PFSK-1 (cell line): ENCODE measurements around the gene LTF.

ENCODE experiments used
- FOXP2 ChIP-seq: optimal IDR thresholded peaks from 2 replicates; pipeline ENCODE3; 2011; ENCODE audit warnings: borderline replicate concordance, control low read depth, inconsistent platforms; ENCODE audit not compliant: insufficient read depth; ENCODE audit errors: extremely low read length, extremely low read depth
- POLR2AphosphoS5 ChIP-seq: IDR thresholded peaks from 2 replicates; pipeline ENCODE4 v1.6.1; 2012; ENCODE audit warnings: low read depth, mild to moderate bottlenecking, control low read depth, low read length, moderate library complexity
- SIN3A ChIP-seq: IDR thresholded peaks from 2 replicates; pipeline ENCODE4 v1.6.1; 2012; ENCODE audit warnings: mild to moderate bottlenecking, low read length, moderate library complexity, borderline replicate concordance; ENCODE audit not compliant: insufficient read depth
- TAF1 ChIP-seq: IDR thresholded peaks from 2 replicates; pipeline ENCODE4 v1.6.1; 2012; ENCODE audit warnings: low read length, control low read depth, borderline replicate concordance; ENCODE audit not compliant: insufficient read depth
- TF ChIP-seq, protein P1 (sequence below), 2 experiments: IDR thresholded peaks; 2 replicates each; pipeline versions ENCODE4 v1.6.1 to v1.8.0; 2011 to 2012; ENCODE audit warnings: low read depth in 2 of 2, low read length in 2 of 2, control low read depth in 1 of 2, inconsistent platforms in 1 of 2, mild to moderate bottlenecking in 1 of 2, moderate library complexity in 1 of 2; ENCODE audit not compliant: insufficient read depth in 1 of 2

DNA sequence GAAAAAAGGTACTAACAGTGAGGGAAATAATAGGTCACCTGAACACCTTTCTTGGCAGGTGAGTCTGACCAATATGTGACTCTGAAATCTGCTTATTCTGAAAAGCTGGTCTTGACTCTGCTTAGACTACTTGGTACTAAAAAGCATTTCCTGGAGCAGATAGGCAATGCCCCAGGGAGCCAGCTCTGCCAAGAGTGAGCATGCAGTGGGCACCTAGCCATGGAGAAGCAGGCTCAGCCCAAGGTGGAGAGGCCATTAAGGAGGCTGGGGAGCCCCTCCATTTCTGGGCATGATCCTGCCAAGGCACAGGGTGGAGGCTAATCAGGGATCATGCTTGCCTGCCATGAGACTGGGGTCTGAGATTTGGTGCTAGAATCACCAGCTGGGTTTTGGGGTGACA is 1.6 kb upstream of the LTF start:
- no peak for TF ChIP-seq POLR2AphosphoS5
- TF ChIP-seq, protein P1, sequence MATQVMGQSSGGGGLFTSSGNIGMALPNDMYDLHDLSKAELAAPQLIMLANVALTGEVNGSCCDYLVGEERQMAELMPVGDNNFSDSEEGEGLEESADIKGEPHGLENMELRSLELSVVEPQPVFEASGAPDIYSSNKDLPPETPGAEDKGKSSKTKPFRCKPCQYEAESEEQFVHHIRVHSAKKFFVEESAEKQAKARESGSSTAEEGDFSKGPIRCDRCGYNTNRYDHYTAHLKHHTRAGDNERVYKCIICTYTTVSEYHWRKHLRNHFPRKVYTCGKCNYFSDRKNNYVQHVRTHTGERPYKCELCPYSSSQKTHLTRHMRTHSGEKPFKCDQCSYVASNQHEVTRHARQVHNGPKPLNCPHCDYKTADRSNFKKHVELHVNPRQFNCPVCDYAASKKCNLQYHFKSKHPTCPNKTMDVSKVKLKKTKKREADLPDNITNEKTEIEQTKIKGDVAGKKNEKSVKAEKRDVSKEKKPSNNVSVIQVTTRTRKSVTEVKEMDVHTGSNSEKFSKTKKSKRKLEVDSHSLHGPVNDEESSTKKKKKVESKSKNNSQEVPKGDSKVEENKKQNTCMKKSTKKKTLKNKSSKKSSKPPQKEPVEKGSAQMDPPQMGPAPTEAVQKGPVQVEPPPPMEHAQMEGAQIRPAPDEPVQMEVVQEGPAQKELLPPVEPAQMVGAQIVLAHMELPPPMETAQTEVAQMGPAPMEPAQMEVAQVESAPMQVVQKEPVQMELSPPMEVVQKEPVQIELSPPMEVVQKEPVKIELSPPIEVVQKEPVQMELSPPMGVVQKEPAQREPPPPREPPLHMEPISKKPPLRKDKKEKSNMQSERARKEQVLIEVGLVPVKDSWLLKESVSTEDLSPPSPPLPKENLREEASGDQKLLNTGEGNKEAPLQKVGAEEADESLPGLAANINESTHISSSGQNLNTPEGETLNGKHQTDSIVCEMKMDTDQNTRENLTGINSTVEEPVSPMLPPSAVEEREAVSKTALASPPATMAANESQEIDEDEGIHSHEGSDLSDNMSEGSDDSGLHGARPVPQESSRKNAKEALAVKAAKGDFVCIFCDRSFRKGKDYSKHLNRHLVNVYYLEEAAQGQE (IDR thresholded peaks at IDR 0.05; ENCODE audit: insufficient read depth in 1 of 2, low read depth in 2 of 2, low read length in 2 of 2): no peak
- TF ChIP-seq TAF1: no peak
- no peak for TF ChIP-seq SIN3A
- no peak for TF ChIP-seq FOXP2
